Measurements from ENCODE around the gene NUDT4B.
"Not testable (repeated sequence)": the region's sequence is repeated elsewhere in the genome, so short reads cannot be mapped to it uniquely, and the experiment has no call there.

Gene NUDT4B

DNA sequence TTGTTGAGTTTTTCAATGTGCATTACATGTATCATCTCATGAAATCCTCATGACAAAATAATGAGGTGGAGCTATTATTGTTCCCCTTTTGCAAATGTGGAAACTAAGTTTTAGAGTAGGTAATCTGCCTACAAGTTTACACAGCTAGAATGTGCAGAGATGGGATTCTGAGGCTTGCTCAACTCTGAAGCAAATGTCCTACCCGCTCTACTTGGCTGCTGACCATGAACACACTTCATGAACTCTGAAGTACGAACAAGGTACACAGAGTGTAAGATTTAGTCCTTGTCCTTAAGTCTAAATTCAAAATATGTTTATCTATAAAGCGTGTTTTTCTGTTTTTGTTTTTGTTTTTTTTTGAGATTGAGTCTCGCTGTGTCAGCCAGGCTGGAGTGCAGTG is 5.4 kb upstream of the NUDT4B start:
- not testable (repeated sequence) for DNase-seq

DNA sequence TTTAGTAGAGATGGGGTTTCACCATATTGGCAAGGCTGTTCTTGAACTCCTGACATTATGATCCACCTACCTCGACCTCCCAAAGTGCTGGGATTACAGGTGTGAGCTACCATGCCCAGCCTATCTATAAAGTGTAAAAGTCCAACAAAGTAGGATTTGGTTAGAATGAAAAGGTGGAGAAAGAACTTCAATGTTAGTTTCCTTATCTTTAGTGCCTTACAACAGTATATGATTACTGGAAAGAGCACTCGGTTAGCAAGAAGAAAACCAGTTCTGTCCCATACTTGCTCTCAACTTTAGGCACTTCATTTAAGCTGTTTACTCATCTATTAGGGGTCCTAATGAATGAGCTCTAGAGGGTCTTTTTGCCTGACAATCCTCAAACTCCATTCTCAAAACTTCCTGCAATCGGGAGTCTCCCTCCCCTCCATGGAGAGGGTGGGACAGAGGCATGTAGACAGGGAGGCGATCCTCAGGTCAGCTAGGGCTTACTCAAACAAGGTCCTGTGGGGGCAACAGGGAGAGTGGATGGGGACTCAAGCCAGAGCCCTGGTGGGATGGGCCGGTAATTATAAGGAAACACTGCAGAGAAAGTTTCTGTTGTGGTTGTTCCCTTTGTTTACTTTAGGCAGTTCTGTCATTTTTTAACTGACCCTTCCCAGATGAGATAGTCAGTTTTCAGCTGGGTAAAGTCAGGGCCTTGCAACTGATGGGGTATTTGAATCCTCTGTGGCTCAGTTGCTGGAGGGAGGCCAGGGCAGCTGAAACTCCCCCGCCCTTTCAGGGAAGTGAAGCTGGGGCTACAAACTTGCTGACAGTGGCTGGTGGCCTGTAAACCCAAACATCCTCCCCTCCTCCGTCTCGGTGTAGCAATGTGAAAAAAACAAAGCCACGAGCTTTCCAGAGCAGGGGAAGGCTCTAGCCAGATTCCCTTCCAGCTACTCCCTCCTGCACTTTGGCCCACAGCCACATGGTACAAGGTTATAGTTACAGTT is 4.6 kb upstream of the NUDT4B start:
- DNase-seq: not testable (repeated sequence)

DNA sequence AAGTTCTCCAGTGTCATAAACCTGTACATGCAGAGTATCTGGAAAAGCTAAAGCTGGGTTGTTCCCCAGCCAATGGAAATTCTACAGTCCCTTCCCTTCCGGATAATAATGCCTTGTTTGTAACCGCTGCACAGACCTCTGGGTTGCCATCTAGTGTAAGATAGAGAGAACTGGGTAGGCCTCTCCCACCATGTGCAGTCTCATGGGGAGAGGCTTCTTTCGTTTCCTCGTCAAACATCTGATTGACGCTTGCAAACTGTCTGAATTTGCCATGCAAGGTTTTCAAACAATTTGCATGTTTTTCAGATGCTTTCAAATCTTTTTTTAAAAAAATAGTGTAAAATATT is 734 bp downstream of the NUDT4B start:
- not testable (repeated sequence) for DNase-seq

DNA sequence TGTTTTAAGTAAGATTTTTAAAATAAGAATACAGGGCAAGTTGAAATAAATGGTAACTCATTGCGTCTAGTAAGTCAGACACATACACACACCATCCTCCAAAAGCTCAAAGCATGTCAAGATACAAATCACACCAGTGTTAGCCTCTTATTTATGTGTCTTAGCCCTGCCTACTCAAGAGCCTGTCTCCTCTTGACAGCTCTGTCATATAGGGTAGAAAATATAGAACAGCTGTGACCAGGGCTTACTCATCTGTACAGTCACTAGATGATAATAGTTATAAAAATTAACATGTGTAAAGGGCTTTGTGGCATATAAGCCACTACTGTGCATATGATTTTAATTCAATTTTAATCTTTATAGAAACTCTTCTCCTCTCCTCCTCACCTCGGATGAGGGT is 7.7 kb downstream of the NUDT4B start:
- not testable (repeated sequence) for DNase-seq

DNA sequence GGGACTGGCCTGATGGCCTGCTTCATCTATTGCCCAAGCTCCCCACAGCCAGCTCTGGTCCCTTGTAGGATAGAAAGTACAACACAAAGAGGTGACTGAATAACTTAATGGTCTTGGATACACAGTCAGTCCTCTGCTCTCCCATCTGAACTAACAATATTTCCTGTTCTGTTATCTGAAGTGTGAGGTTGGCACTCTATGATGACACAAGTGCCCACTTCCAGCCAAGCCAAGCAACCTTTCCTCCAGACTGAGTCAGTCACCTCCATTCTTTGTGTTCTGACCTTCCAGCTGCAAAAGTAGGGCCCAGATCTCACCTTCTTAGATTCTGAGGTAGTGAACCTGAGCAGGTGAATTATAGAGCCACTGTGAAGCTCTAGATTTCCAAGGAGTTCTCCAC is 8.9 kb downstream of the NUDT4B start:
- DNase-seq: not testable (repeated sequence)

DNA sequence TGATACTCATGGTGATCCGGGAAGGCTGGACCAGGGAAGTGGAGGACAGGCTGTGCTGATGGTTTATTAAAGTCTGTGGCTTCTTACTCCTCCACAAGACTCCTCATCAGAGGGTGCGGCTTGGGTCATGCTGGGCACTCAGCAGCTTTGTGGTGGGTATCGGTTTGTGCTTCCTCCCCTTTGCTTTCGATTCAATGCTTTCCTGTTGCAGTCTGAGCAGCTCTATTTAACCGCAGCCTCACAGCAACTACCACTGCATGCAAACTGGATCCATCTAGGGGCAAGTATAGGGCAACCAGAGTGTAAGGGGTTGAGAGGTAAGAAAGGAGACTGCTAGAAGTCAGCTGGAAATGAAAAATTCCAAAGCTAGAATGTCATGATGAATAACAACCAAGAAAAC is 9.8 kb downstream of the NUDT4B start:
- not testable (repeated sequence) for DNase-seq

DNA sequence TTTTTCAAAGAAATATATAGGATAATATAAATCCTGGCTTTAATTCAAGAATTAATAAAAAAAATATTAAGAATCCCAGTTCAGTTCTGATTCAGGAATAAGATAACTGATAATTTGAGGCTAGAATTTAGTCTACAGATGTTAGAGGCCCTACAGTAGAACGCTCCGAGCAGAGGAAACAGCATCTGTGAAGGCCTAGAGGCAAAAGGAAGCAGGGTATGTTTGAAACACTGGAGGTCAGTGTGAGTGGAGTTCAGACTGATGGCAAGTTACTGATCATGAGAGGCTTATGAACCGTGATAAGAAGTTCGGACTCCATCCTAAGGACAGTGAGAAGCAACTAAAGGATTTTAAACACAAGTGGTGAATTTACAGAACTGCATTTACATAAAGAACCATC is 10.4 kb downstream of the NUDT4B start:
- DNase-seq: not testable (repeated sequence)

DNA sequence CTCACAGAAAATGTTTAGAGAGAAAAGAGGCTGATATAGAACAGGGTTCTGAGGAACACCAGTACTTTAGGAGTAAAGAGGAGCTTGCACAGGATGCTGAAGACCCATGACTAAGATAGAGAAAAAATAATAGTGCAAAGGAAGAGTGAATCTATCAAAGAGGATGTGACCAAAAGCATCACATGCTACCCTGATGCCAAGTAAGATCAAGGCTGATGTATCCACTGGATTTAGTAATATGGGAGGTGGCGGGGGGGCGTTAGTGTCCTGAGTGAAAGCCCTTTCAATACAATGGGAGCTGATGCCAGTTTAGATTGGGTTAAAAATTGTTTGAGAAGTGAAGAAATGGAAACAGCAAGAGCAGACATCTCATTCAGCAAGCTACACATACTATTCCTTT is 11.2 kb downstream of the NUDT4B start:
- peak; percentile 40 for DNase-seq

DNA sequence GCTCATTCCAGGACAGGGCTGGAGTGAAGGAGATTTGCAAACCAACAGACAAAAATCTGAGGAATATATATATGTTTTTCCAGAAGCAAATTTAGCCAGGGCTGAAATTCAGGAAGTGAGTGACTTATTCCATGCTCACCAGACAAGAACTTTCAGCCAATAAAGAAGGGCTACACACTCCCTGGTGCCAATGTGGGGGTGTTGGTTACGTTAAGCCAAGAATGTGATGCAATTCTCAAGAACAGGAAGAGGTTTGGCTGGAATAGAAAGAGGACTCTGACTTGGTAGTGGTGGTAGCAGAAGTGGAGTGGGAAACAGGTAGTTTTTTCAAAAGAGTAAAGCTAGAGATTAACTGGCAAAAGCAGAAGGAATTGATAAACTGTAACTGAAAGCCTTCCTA is 11.6 kb downstream of the NUDT4B start:
- not testable (repeated sequence) for DNase-seq

DNA sequence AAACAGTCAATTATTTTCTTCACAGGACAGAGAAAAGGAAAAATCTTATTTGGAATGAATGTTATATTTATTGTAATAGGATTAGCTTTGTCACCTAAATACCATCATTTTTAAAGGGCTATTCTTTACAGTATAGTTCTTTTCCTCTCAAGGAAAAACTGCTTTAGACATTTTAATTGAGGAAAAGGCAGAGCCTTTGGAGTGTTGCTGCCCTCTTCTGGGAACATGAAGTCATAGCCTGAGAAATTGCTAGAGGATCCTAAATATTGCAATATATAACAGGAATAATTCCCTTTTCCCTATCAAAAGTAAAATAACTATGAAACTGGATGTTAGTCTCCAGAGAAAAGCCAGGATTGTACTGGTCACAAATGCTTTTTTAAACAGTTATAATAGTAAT is 12.8 kb downstream of the NUDT4B start:
- DNase-seq: not testable (repeated sequence)

DNA sequence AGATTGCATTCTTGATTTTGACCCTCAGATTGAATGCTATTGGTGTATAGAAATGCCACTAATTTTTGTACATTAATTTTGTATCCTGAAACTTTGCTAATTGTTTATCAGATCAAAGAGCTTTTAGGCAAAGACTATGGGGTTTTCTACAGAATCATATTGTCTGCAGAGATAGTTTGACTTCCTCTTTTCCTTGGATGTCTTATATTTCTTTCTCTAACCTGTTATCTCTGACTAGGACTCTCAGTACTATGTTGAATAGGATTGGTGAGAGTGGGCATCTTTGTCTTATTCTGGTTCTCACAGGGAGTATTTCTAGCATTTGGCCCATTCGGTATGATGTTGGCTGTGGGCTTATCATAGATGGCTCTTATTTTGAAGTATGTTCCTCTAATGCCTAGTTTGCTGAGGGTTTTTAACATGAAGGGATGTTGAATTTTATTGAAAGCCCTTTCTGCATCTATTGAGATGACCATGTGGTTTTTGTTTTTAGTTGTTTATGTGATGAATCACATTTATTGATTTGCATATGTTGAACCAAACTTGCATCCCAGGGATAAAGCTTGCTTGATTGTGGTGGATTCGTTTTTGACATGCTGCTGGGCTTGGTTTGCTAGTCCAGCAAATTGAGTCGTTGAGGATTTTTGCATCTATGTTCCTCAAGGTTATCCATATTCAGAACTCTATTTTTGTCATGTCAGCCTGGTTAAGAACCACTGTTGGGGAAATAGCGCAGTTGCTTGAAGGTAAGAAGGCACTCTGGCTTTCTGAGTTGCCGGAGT is 16.9 kb downstream of the NUDT4B start:
- DNase-seq: not testable (repeated sequence)

DNA sequence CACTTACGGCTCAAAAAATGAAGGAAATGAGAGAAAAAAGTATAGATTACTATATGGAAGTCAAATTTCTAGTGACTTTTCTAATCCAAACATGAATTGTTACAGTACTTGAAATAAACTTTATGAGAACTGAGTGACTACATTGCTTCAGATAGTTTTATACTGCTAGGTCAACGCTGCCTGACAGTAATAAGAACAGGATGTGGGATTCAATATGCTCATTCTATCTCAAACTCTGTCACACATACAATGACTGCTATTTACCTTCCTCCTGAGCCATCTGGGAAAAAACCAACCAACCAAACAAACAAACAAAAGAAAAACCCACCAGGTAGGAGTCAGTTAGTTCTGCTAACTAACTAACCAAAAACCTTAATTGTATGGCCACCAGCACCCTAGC is 20.0 kb downstream of the NUDT4B start:
- not testable (repeated sequence) for DNase-seq

DNA sequence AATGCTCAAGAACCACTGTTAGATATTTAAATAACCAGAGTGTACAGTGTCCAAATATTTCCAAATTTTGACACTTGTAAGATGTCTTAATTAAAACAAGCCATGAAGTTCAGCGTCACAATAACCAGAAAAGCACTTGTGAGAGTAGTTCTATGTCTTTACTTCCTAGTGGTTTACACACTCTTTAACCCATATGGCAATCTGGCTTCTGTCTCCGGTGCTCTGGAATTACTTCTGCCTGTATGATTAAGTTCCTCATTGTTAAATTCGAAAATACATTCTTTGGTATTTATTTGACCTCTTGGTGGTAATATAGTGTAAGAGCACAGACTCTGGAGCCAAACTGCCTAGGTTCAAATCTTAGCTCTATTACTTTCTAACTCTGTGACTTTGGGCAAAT is 20.9 kb downstream of the NUDT4B start:
- DNase-seq: not testable (repeated sequence)

DNA sequence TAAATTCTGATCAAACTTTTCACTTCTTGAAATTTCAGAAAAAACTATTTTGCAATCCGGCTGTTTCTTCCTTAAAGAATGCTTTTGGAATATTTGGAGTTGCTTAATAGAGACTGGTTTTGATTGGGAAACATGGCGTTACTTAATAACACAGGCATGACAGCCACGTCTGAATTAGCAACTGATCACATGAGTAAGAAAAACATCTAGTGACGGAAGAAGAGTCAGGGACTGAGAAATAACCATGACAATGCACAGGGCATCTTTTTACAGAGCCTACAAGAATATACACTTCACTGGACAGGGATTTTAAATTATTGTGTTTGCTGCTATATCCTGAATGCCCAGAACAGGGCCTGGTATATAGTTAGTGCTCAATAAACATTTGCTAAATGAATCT is 25.1 kb downstream of the NUDT4B start:
- DNase-seq: not testable (repeated sequence)

DNA sequence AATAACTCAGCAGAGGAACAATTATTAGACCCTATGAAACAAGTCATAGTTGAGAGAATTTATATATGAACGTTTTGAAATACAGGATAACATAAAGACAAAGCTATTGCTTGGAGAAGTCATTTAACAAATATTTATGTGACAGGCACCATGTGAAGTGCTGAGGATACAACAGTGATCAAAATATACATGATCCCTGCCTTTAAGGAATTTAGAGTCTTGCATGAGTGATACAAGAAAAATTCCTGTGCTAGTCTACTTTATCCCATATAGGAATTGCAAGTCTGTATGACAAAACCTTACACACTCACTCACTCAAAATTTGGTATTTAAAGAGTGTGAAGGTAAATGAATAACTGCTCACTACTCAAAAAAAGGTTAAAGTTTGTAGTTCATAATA is 25.5 kb downstream of the NUDT4B start:
- not testable (repeated sequence) for DNase-seq

DNA sequence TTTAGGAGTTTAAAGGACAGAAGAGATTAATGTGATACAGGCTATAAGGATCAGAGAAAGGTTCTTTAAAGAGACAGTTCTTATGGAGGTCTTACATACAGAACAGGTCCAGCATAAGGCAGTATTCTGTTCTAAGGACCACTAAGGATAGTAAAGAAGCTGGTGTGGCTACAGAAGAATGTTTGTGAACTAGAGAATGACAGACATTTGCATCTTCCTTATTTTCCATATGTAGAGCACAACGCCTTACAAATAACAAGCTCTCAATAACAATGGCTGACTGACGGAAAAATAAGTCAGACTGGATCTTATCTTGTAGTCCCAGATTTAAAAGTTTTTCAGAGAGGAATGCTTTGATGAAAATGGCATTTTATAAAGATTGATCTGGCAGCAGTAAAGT is 26.7 kb downstream of the NUDT4B start:
- DNase-seq: not testable (repeated sequence)

DNA sequence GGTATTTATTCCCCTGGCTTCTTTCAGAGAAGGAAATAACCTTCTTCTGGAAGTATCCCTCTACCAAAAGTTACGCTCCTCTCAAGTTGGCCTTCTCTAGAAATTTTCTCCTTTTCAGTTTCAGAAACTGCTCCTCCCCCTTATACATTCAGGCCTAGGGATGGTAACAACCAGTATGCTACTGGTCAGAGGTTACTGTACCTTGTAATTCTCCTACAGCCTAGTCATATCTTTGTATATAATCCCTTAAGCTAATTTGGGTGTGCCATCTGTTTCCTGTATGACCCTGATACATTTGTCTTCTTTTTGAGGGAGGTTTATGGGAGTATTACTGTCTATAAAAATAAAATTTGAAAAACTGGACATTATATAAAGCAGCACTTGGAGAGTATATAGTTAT is 29.1 kb downstream of the NUDT4B start:
- not testable (repeated sequence) for DNase-seq

DNA sequence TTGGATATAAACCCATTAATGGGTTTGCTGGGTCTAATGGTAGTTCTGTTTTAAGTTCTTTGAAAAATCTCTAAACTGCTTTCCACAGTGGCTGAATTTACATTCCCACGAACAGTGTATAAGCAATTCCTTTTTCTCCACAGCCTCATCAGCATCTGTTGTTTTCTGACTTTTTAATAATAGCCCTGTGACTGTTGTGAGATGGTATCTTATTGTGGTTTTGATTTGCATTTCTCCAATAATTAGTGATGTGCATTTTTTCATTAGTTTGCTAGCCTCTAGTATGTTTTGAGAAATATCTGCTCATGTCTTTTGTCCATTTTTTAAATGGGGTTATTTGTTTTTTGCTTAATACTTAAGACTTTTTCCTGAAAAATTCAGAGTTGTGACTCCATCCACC is 31.8 kb downstream of the NUDT4B start:
- not testable (repeated sequence) for DNase-seq

DNA sequence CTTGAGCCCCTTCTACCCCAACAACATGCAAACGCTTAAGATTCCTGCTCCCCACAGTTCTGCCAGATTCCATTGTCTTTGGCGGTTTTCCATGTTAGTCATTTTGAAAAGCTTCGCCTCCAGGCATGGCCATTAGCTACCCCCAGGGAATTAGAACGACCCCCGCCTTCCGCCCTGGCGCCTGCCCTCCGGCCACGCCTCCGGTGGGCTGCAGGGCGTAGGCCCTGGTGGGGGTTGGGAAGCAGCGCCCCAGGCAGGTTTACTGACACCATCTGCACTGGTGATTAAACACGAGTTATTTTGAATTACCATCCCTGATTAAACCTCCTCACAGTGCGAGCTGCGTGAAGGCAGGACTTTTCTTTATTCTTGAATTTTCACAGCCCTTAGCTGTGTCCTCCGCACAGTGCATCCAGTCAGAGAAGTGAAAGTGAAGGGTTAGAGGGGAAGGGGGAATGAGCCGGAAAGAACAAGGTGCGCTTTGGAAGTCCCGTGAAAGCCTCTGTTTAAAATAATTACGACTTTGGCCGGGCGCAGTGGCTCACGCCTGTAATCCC is 43.0 kb downstream of the NUDT4B start:
- DNase-seq: not testable (repeated sequence)

DNA sequence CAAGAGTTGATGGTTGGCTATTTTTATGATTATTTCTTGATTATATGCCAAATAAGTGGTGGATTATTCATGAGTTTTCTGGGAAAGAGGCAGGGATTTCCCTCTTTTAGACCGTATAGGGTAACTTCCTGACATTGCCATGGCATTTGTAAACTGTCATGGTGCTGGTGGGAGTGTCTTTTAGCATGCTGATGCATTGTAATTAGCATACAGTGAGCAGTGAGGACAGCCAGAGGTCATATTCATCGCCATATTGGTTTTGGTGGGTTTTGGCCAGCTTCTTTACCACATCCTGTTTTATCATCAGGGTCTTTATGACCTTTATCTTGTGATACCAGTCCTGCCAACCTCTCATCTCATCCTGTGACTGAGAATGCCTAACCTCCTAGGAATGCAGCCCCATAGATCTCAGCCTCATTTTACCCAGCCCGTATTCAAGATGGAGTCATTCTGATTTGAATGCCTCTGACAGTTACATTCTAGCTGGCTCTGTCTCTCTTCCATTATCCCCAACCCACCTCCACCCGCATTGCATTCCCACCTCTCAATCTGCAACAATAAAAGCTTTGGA is 45.3 kb downstream of the NUDT4B start:
- not testable (repeated sequence) for DNase-seq

All from activated CD8-positive, alpha-beta memory T cell treated with anti-CD3 and anti-CD28 coated beads, Interleukin-2, amount 50 U/mL, for 48 hours (primary cell).